SK-N-SH (cell line): Measurements from ENCODE around the gene SERPINB5. TPM values are rescaled to one million over a fixed set of nuclear protein-coding genes. Genes with fewer than 3 reads are reported as not detected.

Source experiments
- CTCF ChIA-PET: fragments of 300-600, 350-600 bp; formaldehyde crosslinking; extraction: SDS; loops from one replicate; lab custom pipeline; 2021; lab: Yijun Ruan, JAX
- POLR2A ChIA-PET: fragments of 350-600 bp; sonication (Branson Sonifier 250); formaldehyde crosslinking; extraction: SDS; loops from one replicate; lab custom pipeline; 2020; ENCODE audit warnings: antibody characterized with exemption, inconsistent platforms; lab: Yijun Ruan, JAX
- DNase-seq: peaks from one replicate; pipeline ENCODE4 v3.0.0; 2012
- H2AFZ ChIP-seq: fragments of 200-600 bp; sonication (generic); 2 replicates; pipeline ENCODE4 v1.8.1; 2016; ENCODE audit warnings: antibody characterized with exemption, mild to moderate bottlenecking, low read depth
- H3F3A ChIP-seq: fragments of 200-600 bp; sonication (generic); replicated peaks from 2 replicates; pipeline ENCODE3; 2016; ENCODE audit warnings: antibody characterized with exemption, mild to moderate bottlenecking; ENCODE audit not compliant: insufficient read depth
- H3K27ac ChIP-seq, 2 experiments: fragments of 200-500 bp in 1 of 2; fragments of 200-600 bp in 1 of 2; sonication (Bioruptor generic) in 1 of 2; sonication (generic), shearing (Covaris generic) in 1 of 2; 2 replicates each; pipeline versions ENCODE4 v1.5.1 to v1.6.1; 2014 to 2016; ENCODE audit warnings: low read depth in 2 of 2, inconsistent platforms in 1 of 2, low read length in 1 of 2, mild to moderate bottlenecking in 1 of 2, mixed read lengths in 1 of 2
- H3K27me3 ChIP-seq: fragments of 200-600 bp; sonication (generic), shearing (Covaris generic); 2 replicates; pipeline ENCODE4 v1.6.1; 2016; ENCODE audit warnings: mixed run types; ENCODE audit not compliant: insufficient read depth
- H3K36me3 ChIP-seq, 2 experiments: fragments of 200-500 bp in 1 of 2; fragments of 200-600 bp in 1 of 2; sonication (Bioruptor generic) in 1 of 2; sonication (generic) in 1 of 2; replicated peaks in 1 of 2; 2 replicates each; pipeline versions ENCODE3 to v1.5.1; 2014 to 2016; ENCODE audit warnings: low read length in 1 of 2, mild to moderate bottlenecking in 1 of 2; ENCODE audit not compliant: insufficient read depth in 2 of 2, control insufficient read depth in 1 of 2
- H3K4me1 ChIP-seq, 2 experiments: fragments of 200-500 bp in 1 of 2; fragments of 200-600 bp in 1 of 2; sonication (Bioruptor generic) in 1 of 2; sonication (generic), shearing (Covaris generic) in 1 of 2; 2 replicates each; pipeline versions ENCODE4 v1.5.1 to v1.6.1; 2014 to 2016; ENCODE audit warnings: low read depth in 1 of 2, low read length in 1 of 2, mixed run types in 1 of 2; ENCODE audit not compliant: insufficient read depth in 2 of 2, control insufficient read depth in 1 of 2
- H3K4me2 ChIP-seq: fragments of 200-600 bp; sonication (generic), shearing (Covaris generic); 2 replicates; pipeline ENCODE4 v1.6.1; 2017; ENCODE audit warnings: mixed run types
- H3K4me3 ChIP-seq, 2 experiments: fragments of 200-500 bp in 1 of 2; fragments of 200-600 bp in 1 of 2; sonication (Bioruptor generic) in 1 of 2; sonication (generic), shearing (Covaris generic) in 1 of 2; 2 replicates each; pipeline versions ENCODE4 v1.5.1 to v1.8.1; 2014 to 2016; ENCODE audit warnings: low read depth in 2 of 2, inconsistent platforms in 1 of 2, low read length in 1 of 2, mild to moderate bottlenecking in 1 of 2, mixed read lengths in 1 of 2, moderate library complexity in 1 of 2
- H3K79me2 ChIP-seq: fragments of 200-600 bp; sonication (generic); 2 replicates; pipeline ENCODE4 v1.8.1; 2017; ENCODE audit warnings: mild to moderate bottlenecking; ENCODE audit not compliant: insufficient read depth
- H3K9ac ChIP-seq: fragments of 200-600 bp; sonication (generic); 2 replicates; pipeline ENCODE4 v1.6.1; 2017; ENCODE audit warnings: mixed run types
- H3K9me2 ChIP-seq: fragments of 200-600 bp; sonication (generic); 2 replicates; pipeline ENCODE4 v1.6.1; 2017; ENCODE audit warnings: mixed run types
- H3K9me3 ChIP-seq: fragments of 200-600 bp; sonication (generic); 2 replicates; pipeline ENCODE4 v1.6.1; 2017; ENCODE audit warnings: mixed run types, mild to moderate bottlenecking, moderate library complexity
- H4K20me1 ChIP-seq: fragments of 200-600 bp; sonication (generic); 2 replicates; pipeline ENCODE4 v1.6.1; 2017; ENCODE audit warnings: mild to moderate bottlenecking, mixed run types; ENCODE audit not compliant: insufficient read depth
- CHD2 ChIP-seq: fragments of 150-350 bp; IDR thresholded peaks from 2 replicates; pipeline ENCODE4 v1.6.1; 2018; ENCODE audit warnings: low read length; ENCODE audit not compliant: partially characterized antibody
- ELF1 ChIP-seq: IDR thresholded peaks from 2 replicates; pipeline ENCODE4 v1.4.0; 2012
- EP300 ChIP-seq, 2 experiments: IDR thresholded peaks; 2 replicates each; pipeline versions ENCODE4 v1.4.0 to v1.6.1; 2012; ENCODE audit warnings: borderline replicate concordance in 1 of 2, low read depth in 1 of 2, low read length in 1 of 2
- MAX ChIP-seq: IDR thresholded peaks from 2 replicates; pipeline ENCODE4 v1.4.0; 2012; ENCODE audit warnings: low read depth
- MEF2A ChIP-seq: IDR thresholded peaks from 2 replicates; pipeline ENCODE4 v1.4.0; 2012; ENCODE audit warnings: low read depth, borderline replicate concordance
- NFIC ChIP-seq: IDR thresholded peaks from 2 replicates; pipeline ENCODE4 v1.4.0; 2012; ENCODE audit warnings: borderline replicate concordance
- REST ChIP-seq: IDR thresholded peaks from 2 replicates; pipeline ENCODE4 v1.6.1; 2012; ENCODE audit warnings: mild to moderate bottlenecking, low read depth, low read length, moderate library complexity
- RFX5 ChIP-seq: IDR thresholded peaks from 2 replicates; pipeline ENCODE4 v1.6.1; 2012; ENCODE audit warnings: mild to moderate bottlenecking, improper control_type of control experiment, low read length
- TAF1 ChIP-seq: IDR thresholded peaks from 2 replicates; pipeline ENCODE4 v1.6.1; 2012; ENCODE audit warnings: low read depth, mild to moderate bottlenecking, low read length, moderate library complexity, borderline replicate concordance
- TEAD4 ChIP-seq: IDR thresholded peaks from 2 replicates; pipeline ENCODE4 v1.4.0; 2012; ENCODE audit warnings: mild to moderate bottlenecking, borderline replicate concordance; ENCODE audit not compliant: insufficient read depth
- YY1 ChIP-seq: IDR thresholded peaks from 2 replicates; pipeline ENCODE4 v1.4.0; 2012; ENCODE audit warnings: low read depth, mild to moderate bottlenecking
- ZBTB33 ChIP-seq: IDR thresholded peaks from 2 replicates; pipeline ENCODE4 v1.4.0; 2012; ENCODE audit warnings: low read depth, borderline replicate concordance
- WGBS: methylation state at CpG from one replicate; pipeline ENCODE4 v1.1.6; 2017; ENCODE audit warnings: low lambda C conversion rate; 5-methylcytosine and 5-hydroxymethylcytosine counted together
- polyA plus RNA-seq, 3 experiments: library from polyadenylated mRNA; depleted of rRNA; stranded (reverse); fragments of >200 nt; gene quantifications; 2 replicates each; pipeline ENCODE4 v1.2.3, GENCODE V29; 2012

The SERPINB5 gene
- not detected in 2 replicates for polyA plus RNA-seq (2012; rRNA removed)
- polyA plus RNA-seq (2012; cell fraction: cytosol; rRNA removed), result 0.01 TPM in 1 of 2 replicates, not detected in the other
- not detected in 2 replicates for polyA plus RNA-seq (2012; cell fraction: nucleus; rRNA removed)

GRCh38 chr18:63476668-63477067 is at the start of gene SERPINB5:
TSS of gene SERPINB5 (plus strand) at chr18:63476958. CDS start at chr18:63484429, 7,471 bp downstream.
- no peak for TF ChIP-seq ZBTB33
- no peak for TF ChIP-seq EP300 (IDR thresholded peaks at IDR 0.05; ENCODE audit: borderline replicate concordance in 1 of 2, low read depth in 1 of 2, low read length in 1 of 2)
- no peak for TF ChIP-seq RFX5
- TF ChIP-seq CHD2, result no peak
- H3K79me2 ChIP-seq, result no peaks in the 10 kb centered on the region

GRCh38 chr18:63427558-63427957 is 49.2 kb upstream of the SERPINB5 start:
- POLR2A ChIA-PET, result no interaction called here
- Histone ChIP-seq H3K9me2 (no peaks in the 10 kb centered on the region), H3F3A (no peaks in the 10 kb centered on the region), H3K9me3 (no peaks in the 10 kb centered on the region), H2AFZ (no peak overlapping the region), H3K36me3 (no peaks in the 10 kb centered on the region), H3K79me2 (no peaks in the 10 kb centered on the region), H4K20me1 (no peaks in the 10 kb centered on the region), H3K4me1 (no peaks in the 10 kb centered on the region), H3K9ac (no peak overlapping the region), H3K27ac (no peak overlapping the region), H3K4me2 (no peak overlapping the region), H3K4me3 (no peak overlapping the region), H3K27me3 (no peaks in the 10 kb centered on the region)
- 75% methylated on average over 4 of the region's 4 CpGs for WGBS
- TF ChIP-seq YY1, result no peak
- TF ChIP-seq MAX, result no peak
- TF ChIP-seq NFIC, result no peak
- TF ChIP-seq CHD2, result no peak
- no peak for TF ChIP-seq ELF1
- TF ChIP-seq TAF1, result no peak
- no peak for TF ChIP-seq REST
- TF ChIP-seq EP300 (IDR thresholded peaks at IDR 0.05; ENCODE audit: borderline replicate concordance in 1 of 2, low read depth in 1 of 2, low read length in 1 of 2), result no peak
- no peak for TF ChIP-seq MEF2A
- TF ChIP-seq TEAD4, result no peak
- no peak for DNase-seq
- CTCF ChIA-PET, result interaction anchor here (1.0 to 2.4 kb wide), 4 partner anchors 10 to 411 kb away, joined by 3 to 15 read pairs (median 3); no protein-coding TSS in a partner anchor

More at GRCh38 chr18:63476668-63477067, at the start of gene SERPINB5:
- Histone ChIP-seq H3K36me3 (no peaks in the 10 kb centered on the region), H3K27ac (no peak within 1 kb of the TSS), H3K9me3 (no peaks in the 10 kb centered on the region), H3K4me2 (no peak within 1 kb of the TSS), H3K4me3 (no peak within 1 kb of the TSS), H3K27me3 (0 out of 2 replicates have a peak, but pooled peaks cover 4% of the 10 kb centered on the region), H3K9ac (no peak within 1 kb of the TSS), H3K4me1 (no peaks in the 10 kb centered on the region), H2AFZ (peak within 1 kb of the TSS; percentile 11; the same call in 1 of the 2 replicates), H3F3A (no peaks in the 10 kb centered on the region), H3K9me2 (no peaks in the 10 kb centered on the region), H4K20me1 (no peaks in the 10 kb centered on the region)
- 63% methylated on average over 15 of the region's 21 CpGs for WGBS
- DNase-seq, result no peak
- POLR2A ChIA-PET, result no interaction called here
- CTCF ChIA-PET, result interaction anchor here (0.7 kb wide), 1 partner anchor 14 kb away, joined by 3 read pairs; no protein-coding TSS in a partner anchor
